Loucy (cell line): ENCODE results near the gene PRKAR2B.

Experiments used
- EZH2phosphoT487 ChIP-seq: fragments of 200-600 bp; IDR thresholded peaks from 2 replicates; pipeline ENCODE4 v1.6.1; 2018; ENCODE audit warnings: antibody characterized with exemption, mild to moderate bottlenecking, moderate library complexity, borderline replicate concordance
- TF ChIP-seq, protein P1 (sequence below): fragments of 200-600 bp; sonication (generic); conservative IDR thresholded peaks from 2 replicates; pipeline ENCODE4 v1.5.1; 2014; ENCODE audit warnings: mild to moderate bottlenecking, antibody characterized with exemption, low read length

DNA sequence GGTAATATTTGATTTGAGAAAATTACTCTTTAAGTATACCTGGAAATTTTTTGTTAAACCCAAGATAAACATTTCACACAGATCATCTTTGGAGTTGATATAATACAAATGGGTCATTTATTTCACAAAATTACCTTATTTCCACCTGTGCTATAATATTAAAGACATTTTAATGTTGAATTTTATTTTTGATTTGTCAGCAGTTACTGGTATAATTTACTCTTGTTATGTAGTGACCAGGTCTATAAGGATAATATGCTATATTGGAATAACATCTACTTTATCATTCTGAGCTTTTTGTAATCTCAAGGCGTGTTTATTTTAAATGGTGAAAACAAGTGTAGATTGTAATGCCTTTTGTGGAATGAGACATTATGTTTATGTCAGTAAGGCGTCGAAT, 26.6 kb downstream of the PRKAR2B start:
- TF ChIP-seq, protein P1, sequence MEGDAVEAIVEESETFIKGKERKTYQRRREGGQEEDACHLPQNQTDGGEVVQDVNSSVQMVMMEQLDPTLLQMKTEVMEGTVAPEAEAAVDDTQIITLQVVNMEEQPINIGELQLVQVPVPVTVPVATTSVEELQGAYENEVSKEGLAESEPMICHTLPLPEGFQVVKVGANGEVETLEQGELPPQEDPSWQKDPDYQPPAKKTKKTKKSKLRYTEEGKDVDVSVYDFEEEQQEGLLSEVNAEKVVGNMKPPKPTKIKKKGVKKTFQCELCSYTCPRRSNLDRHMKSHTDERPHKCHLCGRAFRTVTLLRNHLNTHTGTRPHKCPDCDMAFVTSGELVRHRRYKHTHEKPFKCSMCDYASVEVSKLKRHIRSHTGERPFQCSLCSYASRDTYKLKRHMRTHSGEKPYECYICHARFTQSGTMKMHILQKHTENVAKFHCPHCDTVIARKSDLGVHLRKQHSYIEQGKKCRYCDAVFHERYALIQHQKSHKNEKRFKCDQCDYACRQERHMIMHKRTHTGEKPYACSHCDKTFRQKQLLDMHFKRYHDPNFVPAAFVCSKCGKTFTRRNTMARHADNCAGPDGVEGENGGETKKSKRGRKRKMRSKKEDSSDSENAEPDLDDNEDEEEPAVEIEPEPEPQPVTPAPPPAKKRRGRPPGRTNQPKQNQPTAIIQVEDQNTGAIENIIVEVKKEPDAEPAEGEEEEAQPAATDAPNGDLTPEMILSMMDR: no peak
- TF ChIP-seq EZH2phosphoT487: no peak
